RWPE2 (cell line): ENCODE measurements around the gene MOGAT3.

Experiments
- ATAC-seq: fragments of 200-7000 bp; cut with Tn5 transposase; 3 replicates; pipeline ENCODE4 v1.9.1; 2021; ENCODE audit warnings: low read depth
- DNase-seq: peaks from one replicate; pipeline ENCODE4 v3.0.0-alpha.2; 2020; ENCODE audit warnings: low spot score
- H3K27ac ChIP-seq: fragments of 450-650 bp; 2 replicates; pipeline ENCODE4 v1.5.1; 2017; ENCODE audit warnings: mild to moderate bottlenecking; ENCODE audit not compliant: poor library complexity, severe bottlenecking
- H3K27me3 ChIP-seq: fragments of 250-450 bp; sonication (Bioruptor Pico); 2 replicates; pipeline ENCODE4 v1.5.1; 2021; ENCODE audit warnings: mild to moderate bottlenecking, moderate library complexity; ENCODE audit not compliant: insufficient read depth, poor library complexity, severe bottlenecking
- H3K36me3 ChIP-seq: fragments of 250-450 bp; sonication (Bioruptor Pico); 2 replicates; pipeline ENCODE4 v1.5.1; 2020; ENCODE audit warnings: low read depth, mild to moderate bottlenecking, moderate library complexity
- H3K4me1 ChIP-seq: fragments of 250-450 bp; sonication (Bioruptor Pico); 2 replicates; pipeline ENCODE4 v1.5.1; 2021; ENCODE audit warnings: mild to moderate bottlenecking, moderate library complexity; ENCODE audit not compliant: insufficient read depth, poor library complexity, severe bottlenecking
- H3K4me3 ChIP-seq: fragments of 250-450 bp; sonication (Bioruptor Pico); 2 replicates; pipeline ENCODE4 v1.5.1; 2021; ENCODE audit warnings: mild to moderate bottlenecking, moderate library complexity; ENCODE audit not compliant: severe bottlenecking
- H3K9me3 ChIP-seq: fragments of 250-450 bp; sonication (Bioruptor Pico); 2 replicates; pipeline ENCODE4 v1.5.1; 2021; ENCODE audit warnings: mild to moderate bottlenecking, moderate library complexity; ENCODE audit not compliant: severe bottlenecking
- CTCF ChIP-seq: fragments of 450-650 bp; IDR thresholded peaks from one replicate; pipeline ENCODE4 v1.5.1; 2017; ENCODE audit warnings: mild to moderate bottlenecking, moderate library complexity; ENCODE audit not compliant: poor library complexity, severe bottlenecking

MOGAT3 gene

GRCh38 chr7:101177644-101178043 is 23.2 kb downstream of the MOGAT3 start:
- DNase-seq, result no peak
- Histone ChIP-seq H3K4me3 (no peak overlapping the region), H3K27me3 (peaks cover 62% of the 10 kb centered on the region), H3K4me1 (peaks cover 7% of the 10 kb centered on the region), H3K36me3 (no peaks in the 10 kb centered on the region), H3K9me3 (no peaks in the 10 kb centered on the region), H3K27ac (no peak overlapping the region)
- no peak for ATAC-seq
- TF ChIP-seq CTCF, result no peak

GRCh38 chr7:101175664-101176063 is 25.2 kb downstream of the MOGAT3 start:
- TF ChIP-seq CTCF, result no peak
- no peak overlapping the region for H3K4me3 ChIP-seq
- H3K9me3 ChIP-seq, result no peaks in the 10 kb centered on the region
- DNase-seq, result no peak
- ATAC-seq, result no peak
- no peak overlapping the region for H3K27ac ChIP-seq
- H3K36me3 ChIP-seq, result no peaks in the 10 kb centered on the region
- peaks cover 75% of the 10 kb centered on the region for H3K27me3 ChIP-seq
- H3K4me1 ChIP-seq, result peaks cover 7% of the 10 kb centered on the region

GRCh38 chr7:101174322-101174854 is 26.4 kb downstream of the MOGAT3 start:
- 0 out of 3 replicates have a peak, but pooled peaks have one; percentile 1 for ATAC-seq
- no peak for TF ChIP-seq CTCF
- Histone ChIP-seq H3K36me3 (no peaks in the 10 kb centered on the region), H3K27me3 (peaks cover 75% of the 10 kb centered on the region), H3K4me1 (peaks cover 9% of the 10 kb centered on the region), H3K27ac (no peak overlapping the region), H3K4me3 (no peak overlapping the region), H3K9me3 (no peaks in the 10 kb centered on the region)
- DNase-seq, result no peak

GRCh38 chr7:101173752-101174244 is 27.0 kb downstream of the MOGAT3 start:
- Histone ChIP-seq H3K36me3 (no peaks in the 10 kb centered on the region), H3K27ac (no peak overlapping the region), H3K4me1 (peaks cover 15% of the 10 kb centered on the region), H3K4me3 (peak overlapping the region; percentile 8), H3K9me3 (no peaks in the 10 kb centered on the region), H3K27me3 (peaks cover 76% of the 10 kb centered on the region)
- no peak for TF ChIP-seq CTCF
- no peak for DNase-seq
- ATAC-seq, result peak; percentile 72
